ENCODE measurements around the gene MKNK2. TPM values are rescaled to one million over a fixed set of nuclear protein-coding genes. Genes with fewer than 3 reads are reported as not detected.

Gene MKNK2
- total and polyA plus RNA-seq, 2 of the 13 experiments (the other 11 are each of a cell fraction or from before 2014, with no cell fraction given) = 44.9 to 112 TPM

- TF ChIP-seq ZNF841 (CRISPR knock-in tag; IDR thresholded peaks at IDR 0.05; ENCODE audit: borderline replicate concordance) (no peak), HCFC1 (IDR thresholded peaks at IDR 0.05; ENCODE audit: low read depth, low read length) (0 out of 2 replicates have a peak, but pooled peaks have one; percentile 2), EP300 (IDR thresholded peaks at IDR 0.05; ENCODE audit: low read depth in 2 of 2, low read length in 2 of 2) (peak; percentile 39 to 53; a peak in 3 of 4 replicates), EP300 (CRISPR knock-in tag; IDR thresholded peaks at IDR 0.05; ENCODE audit: borderline replicate concordance) (peak; percentile 29; the same call in 1 of the 2 replicates), PAX8 (CRISPR knock-in tag; IDR thresholded peaks at IDR 0.05; ENCODE audit: borderline replicate concordance) (no peak), HNF1B (CRISPR knock-in tag; IDR thresholded peaks at IDR 0.05) (peak; percentile 57; the same call in 1 of the 2 replicates), SRSF1 (optimal IDR thresholded peaks at IDR 0.05; ENCODE audit: low read depth, low read length) (peak; percentile 47), ZFP91 (CRISPR knock-in tag; IDR thresholded peaks at IDR 0.05; ENCODE audit: borderline replicate concordance) (peak; percentile 100), ZNF276 (CRISPR knock-in tag; IDR thresholded peaks at IDR 0.05; ENCODE audit: low read depth) (no peak), RXRA (CRISPR knock-in tag; IDR thresholded peaks at IDR 0.05) (peak; percentile 58), PBX2 (CRISPR knock-in tag; IDR thresholded peaks at IDR 0.05) (no peak), ZNF781 (CRISPR knock-in tag; IDR thresholded peaks at IDR 0.05; ENCODE audit: borderline replicate concordance, not compliant biosample characterization) (peak; percentile 79), TIGD3 (CRISPR knock-in tag; IDR thresholded peaks at IDR 0.05; ENCODE audit: borderline replicate concordance) (0 out of 2 replicates have a peak, but pooled peaks have one; percentile 57), MATR3 (CRISPR knock-in tag; IDR thresholded peaks at IDR 0.05) (no peak)
- TF ChIP-seq, protein P1, sequence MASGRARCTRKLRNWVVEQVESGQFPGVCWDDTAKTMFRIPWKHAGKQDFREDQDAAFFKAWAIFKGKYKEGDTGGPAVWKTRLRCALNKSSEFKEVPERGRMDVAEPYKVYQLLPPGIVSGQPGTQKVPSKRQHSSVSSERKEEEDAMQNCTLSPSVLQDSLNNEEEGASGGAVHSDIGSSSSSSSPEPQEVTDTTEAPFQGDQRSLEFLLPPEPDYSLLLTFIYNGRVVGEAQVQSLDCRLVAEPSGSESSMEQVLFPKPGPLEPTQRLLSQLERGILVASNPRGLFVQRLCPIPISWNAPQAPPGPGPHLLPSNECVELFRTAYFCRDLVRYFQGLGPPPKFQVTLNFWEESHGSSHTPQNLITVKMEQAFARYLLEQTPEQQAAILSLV (CRISPR knock-in tag; IDR thresholded peaks at IDR 0.05; ENCODE audit: borderline replicate concordance) = peak; percentile 51; the same call in 1 of the 2 replicates
Measured at GRCh38 chr19:2061495-2062388, 10.7 kb upstream of the MKNK2 start (continued).

Measured in HepG2 (cell line).